ENCODE measurements around the gene B3GLCT. TPM values are rescaled to one million over a fixed set of nuclear protein-coding genes. Genes with fewer than 3 reads are reported as not detected.

Gene B3GLCT
- total RNA-seq, 1 donor from 2014 or later, result 12.7 TPM

- Mint-ChIP-seq H3K36me3 (ENCODE audit: low read depth) (peaks cover 6% of the 10 kb centered on the region), H3K27ac (ENCODE audit: unreplicated experiment) (no peak overlapping the region), H3K27me3 (ENCODE audit: low read depth) (no peaks in the 10 kb centered on the region), H3K4me3 (ENCODE audit: unreplicated experiment) (no peak overlapping the region), H3K9me3 (ENCODE audit: low read depth) (no peaks in the 10 kb centered on the region), H3K4me1 (ENCODE audit: low read depth) (peaks cover 14% of the 10 kb centered on the region)
- no peak for DNase-seq (ENCODE audit: low spot score)
- TF ChIP-seq CTCF (IDR thresholded peaks at IDR 0.05), result no peak
Measured at GRCh38 chr13:31327182-31327860, 127.5 kb downstream of the B3GLCT start.

GRCh38 chr13:31328549-31329235, 128.9 kb downstream of the B3GLCT start:
- TF ChIP-seq CTCF (IDR thresholded peaks at IDR 0.05), result no peak
- H3K27ac Mint-ChIP-seq (ENCODE audit: unreplicated experiment), result no peak overlapping the region
- H3K4me1 Mint-ChIP-seq (ENCODE audit: low read depth), result peaks cover 14% of the 10 kb centered on the region
- H3K27me3 Mint-ChIP-seq (ENCODE audit: low read depth), result no peaks in the 10 kb centered on the region
- DNase-seq (ENCODE audit: low spot score), result no peak
- H3K36me3 Mint-ChIP-seq (ENCODE audit: low read depth), result peaks cover 5% of the 10 kb centered on the region
- no peak overlapping the region for H3K4me3 Mint-ChIP-seq (ENCODE audit: unreplicated experiment)
- no peaks in the 10 kb centered on the region for H3K9me3 Mint-ChIP-seq (ENCODE audit: low read depth)

- Mint-ChIP-seq H3K9me3 (ENCODE audit: low read depth) (peaks cover 2% of the 10 kb centered on the region), H3K36me3 (ENCODE audit: low read depth) (peaks cover 4% of the 10 kb centered on the region), H3K4me3 (ENCODE audit: unreplicated experiment) (no peak overlapping the region), H3K27ac (ENCODE audit: unreplicated experiment) (no peak overlapping the region), H3K4me1 (ENCODE audit: low read depth) (peaks cover 14% of the 10 kb centered on the region), H3K27me3 (ENCODE audit: low read depth) (no peaks in the 10 kb centered on the region)
- TF ChIP-seq CTCF (IDR thresholded peaks at IDR 0.05), result no peak
- DNase-seq (ENCODE audit: low spot score), result no peak
Measured at GRCh38 chr13:31330236-31330635, 130.5 kb downstream of the B3GLCT start.

GRCh38 chr13:31331068-31331467, 131.3 kb downstream of the B3GLCT start:
- no peak overlapping the region for H3K4me3 Mint-ChIP-seq (ENCODE audit: unreplicated experiment)
- TF ChIP-seq CTCF (IDR thresholded peaks at IDR 0.05), result no peak
- H3K36me3 Mint-ChIP-seq (ENCODE audit: low read depth), result peaks cover 5% of the 10 kb centered on the region
- H3K9me3 Mint-ChIP-seq (ENCODE audit: low read depth), result peaks cover 11% of the 10 kb centered on the region
- H3K4me1 Mint-ChIP-seq (ENCODE audit: low read depth), result peaks cover 14% of the 10 kb centered on the region
- no peak overlapping the region for H3K27ac Mint-ChIP-seq (ENCODE audit: unreplicated experiment)
- H3K27me3 Mint-ChIP-seq (ENCODE audit: low read depth), result no peaks in the 10 kb centered on the region
- no peak for DNase-seq (ENCODE audit: low spot score)

- peaks cover 5% of the 10 kb centered on the region for H3K36me3 Mint-ChIP-seq (ENCODE audit: low read depth)
- no peak overlapping the region for H3K4me3 Mint-ChIP-seq (ENCODE audit: unreplicated experiment)
- no peak for DNase-seq (ENCODE audit: low spot score)
- no peaks in the 10 kb centered on the region for H3K27me3 Mint-ChIP-seq (ENCODE audit: low read depth)
- no peak overlapping the region for H3K27ac Mint-ChIP-seq (ENCODE audit: unreplicated experiment)
- peaks cover 30% of the 10 kb centered on the region for H3K9me3 Mint-ChIP-seq (ENCODE audit: low read depth)
- no peaks in the 10 kb centered on the region for H3K4me1 Mint-ChIP-seq (ENCODE audit: low read depth)
- TF ChIP-seq CTCF (IDR thresholded peaks at IDR 0.05), result no peak
Measured at GRCh38 chr13:31334547-31334946, 134.8 kb downstream of the B3GLCT start.

Data from chondrocyte (in vitro differentiated cells).